ENCODE data around the gene ABTB2. TPM values are rescaled to one million over a fixed set of nuclear protein-coding genes. Genes with fewer than 3 reads are reported as not detected.

Gene ABTB2
- total RNA-seq, 6 experiments from 2014 or later, result 6.0 to 14.9 (median 10.0) TPM

- DNase-seq (peak in 1 of 3 donors; percentile 50), ATAC-seq (no peak)
- 0% methylated on average over 3 of the region's 19 CpGs for whole genome bisulfite sequencing (ENCODE audit: insufficient coverage, low coverage, low lambda C conversion rate, missing lambda C conversion rate)
- intact Hi-C loops (cut with DNase I), result loop anchor here in 1 of 2 donors (5.0 kb wide), 1 partner anchor 184 kb away; no protein-coding TSS in a partner anchor
- H3K27me3 ChIP-seq, result no peaks in the 10 kb centered on the region
- no peaks in the 10 kb centered on the region for H3K9me3 ChIP-seq
- H3K4me1 ChIP-seq, result peaks cover 0 to 19% (median 0%) of the 10 kb centered on the region in 4 donors
- peak overlapping the region; percentile 68 to 86 (median 71) for H3K4me3 ChIP-seq
- TF ChIP-seq CTCF (IDR thresholded peaks at IDR 0.05) (no peak), POLR2A (IDR thresholded peaks at IDR 0.05) (no peak)
- H3K27ac ChIP-seq, result peak overlapping the region; percentile 58 to 64 (median 61)
- no peaks in the 10 kb centered on the region for H3K36me3 ChIP-seq
Measured at GRCh38 chr11:34356576-34356912, 1.3 kb downstream of the ABTB2 start.

- peaks cover 0 to 19% (median 0%) of the 10 kb centered on the region in 4 donors for H3K4me1 ChIP-seq
- peak overlapping the region; percentile 68 to 86 (median 71) for H3K4me3 ChIP-seq
- 37% methylated on average over 7 of the region's 7 CpGs for WGBS (ENCODE audit: insufficient coverage, low coverage, low lambda C conversion rate, missing lambda C conversion rate)
- TF ChIP-seq POLR2A (IDR thresholded peaks at IDR 0.05), result no peak
- TF ChIP-seq CTCF (IDR thresholded peaks at IDR 0.05), result no peak
- intact Hi-C loops (cut with DNase I), result loop anchor here in 1 of 2 donors (5.0 kb wide), 1 partner anchor 184 kb away; no protein-coding TSS in a partner anchor
- no peaks in the 10 kb centered on the region for H3K27me3 ChIP-seq
- peak overlapping the region in 1 of 3 donors; percentile 58 for H3K27ac ChIP-seq
- H3K36me3 ChIP-seq, result no peaks in the 10 kb centered on the region
- DNase-seq (no peak), ATAC-seq (no peak)
- no peaks in the 10 kb centered on the region for H3K9me3 ChIP-seq
Measured at GRCh38 chr11:34356130-34356529, 1.7 kb downstream of the ABTB2 start.

GRCh38 chr11:34355726-34356125 lies 2.1 kb downstream of the ABTB2 start:
- H3K27me3 ChIP-seq, result no peaks in the 10 kb centered on the region
- peaks cover 0 to 21% (median 0%) of the 10 kb centered on the region in 4 donors for H3K4me1 ChIP-seq
- intact Hi-C loops (cut with DNase I), result loop anchor here in 1 of 2 donors (5.0 kb wide), 1 partner anchor 183 kb away; no protein-coding TSS in a partner anchor
- no peaks in the 10 kb centered on the region for H3K9me3 ChIP-seq
- ATAC-seq (no peak), DNase-seq (no peak)
- H3K36me3 ChIP-seq, result no peaks in the 10 kb centered on the region
- H3K4me3 ChIP-seq, result peak overlapping the region; percentile 68 to 86 (median 71)
- 78% methylated on average over 1 of the region's 3 CpGs for WGBS (ENCODE audit: insufficient coverage, low coverage, low lambda C conversion rate, missing lambda C conversion rate)
- H3K27ac ChIP-seq, result no peak overlapping the region
- TF ChIP-seq POLR2A (IDR thresholded peaks at IDR 0.05), result no peak
- no peak for TF ChIP-seq CTCF (IDR thresholded peaks at IDR 0.05)

- intact Hi-C loops (cut with DNase I), result loop anchor here in 1 of 2 donors (5.0 kb wide), 1 partner anchor 182 kb away; no protein-coding TSS in a partner anchor
- H3K27ac ChIP-seq, result no peak overlapping the region
- TF ChIP-seq POLR2A (IDR thresholded peaks at IDR 0.05) (no peak), CTCF (IDR thresholded peaks at IDR 0.05) (no peak)
- no peaks in the 10 kb centered on the region for H3K9me3 ChIP-seq
- no peaks in the 10 kb centered on the region for H3K36me3 ChIP-seq
- no peaks in the 10 kb centered on the region for H3K27me3 ChIP-seq
- ATAC-seq (no peak), DNase-seq (no peak)
- H3K4me3 ChIP-seq, result no peak overlapping the region
- H3K4me1 ChIP-seq, result peaks cover 0 to 31% (median 0%) of the 10 kb centered on the region in 4 donors
Measured at GRCh38 chr11:34354782-34355181, 3.0 kb downstream of the ABTB2 start.

- intact Hi-C loops (cut with DNase I), result no loop called here
- Histone ChIP-seq H3K4me3 (no peak overlapping the region), H3K9me3 (no peaks in the 10 kb centered on the region), H3K4me1 (peaks cover 0 to 38% (median 3%) of the 10 kb centered on the region in 4 donors), H3K27ac (no peak overlapping the region), H3K36me3 (no peaks in the 10 kb centered on the region), H3K27me3 (no peaks in the 10 kb centered on the region)
- no peak for DNase-seq
- ATAC-seq, result no peak
- 86% methylated on average over 2 of the region's 4 CpGs for WGBS (ENCODE audit: insufficient coverage, low coverage, low lambda C conversion rate, missing lambda C conversion rate)
- TF ChIP-seq CTCF (IDR thresholded peaks at IDR 0.05), result no peak
- TF ChIP-seq POLR2A (IDR thresholded peaks at IDR 0.05), result no peak
Measured at GRCh38 chr11:34353881-34354280, 3.9 kb downstream of the ABTB2 start.

Measured in right lobe of liver (tissue), 6 donors.